ENCODE data around the gene KHDRBS1.
"Not testable (repeated sequence)": the region's sequence is repeated elsewhere in the genome, so short reads cannot be mapped to it uniquely, and the experiment has no call there.

The KHDRBS1 gene

DNA sequence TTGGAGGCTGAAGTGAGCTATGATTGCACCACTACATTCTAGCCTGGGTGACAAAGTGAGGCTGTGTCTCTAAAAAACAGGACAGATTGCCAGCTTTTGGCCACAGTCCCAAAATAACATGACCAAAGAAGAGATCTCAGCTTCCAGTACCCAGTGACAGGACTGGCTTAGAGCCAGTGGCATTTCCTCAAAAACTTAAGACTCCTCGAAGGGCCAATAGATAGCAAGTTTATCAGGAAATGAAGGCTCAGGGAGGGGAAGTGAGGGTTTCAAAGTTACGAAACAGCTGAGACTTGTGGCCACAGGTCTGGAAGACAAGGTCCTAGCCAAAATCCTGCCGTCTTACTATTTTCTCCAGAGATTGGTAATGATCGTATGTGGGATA lies 52.8 kb downstream of the KHDRBS1 start:
- DNase-seq = peak; percentile 89

DNA sequence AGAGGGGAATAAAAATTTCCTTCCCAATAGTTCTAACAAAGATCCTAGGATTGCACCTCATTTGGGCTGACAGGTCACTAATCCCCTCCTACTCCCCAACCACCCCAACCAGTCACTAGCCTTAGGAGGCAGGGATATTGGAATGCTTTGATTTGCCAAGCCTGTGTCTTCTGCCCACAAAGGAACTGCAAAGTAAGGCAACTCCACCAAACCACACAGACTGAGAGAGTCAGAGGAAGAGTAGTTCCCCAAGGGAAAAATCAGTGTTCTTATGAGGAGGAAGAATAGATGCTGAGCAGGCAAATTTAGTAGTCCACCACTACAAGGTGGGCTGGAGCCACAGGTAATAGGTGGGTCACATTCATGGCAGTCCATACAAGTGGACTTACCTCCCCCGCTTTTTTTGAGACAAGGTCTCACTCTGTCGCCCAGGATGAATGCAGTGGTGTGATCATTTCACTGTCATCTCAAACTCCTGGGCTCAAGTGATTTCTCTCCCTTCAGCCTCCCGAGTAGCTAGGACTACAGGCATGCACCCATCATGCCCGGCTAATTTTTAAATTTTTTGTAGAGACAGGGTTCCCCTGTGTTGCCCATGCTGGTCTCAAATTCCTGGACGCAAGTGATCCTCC lies 55.4 kb downstream of the KHDRBS1 start:
- DNase-seq = no peak

DNA sequence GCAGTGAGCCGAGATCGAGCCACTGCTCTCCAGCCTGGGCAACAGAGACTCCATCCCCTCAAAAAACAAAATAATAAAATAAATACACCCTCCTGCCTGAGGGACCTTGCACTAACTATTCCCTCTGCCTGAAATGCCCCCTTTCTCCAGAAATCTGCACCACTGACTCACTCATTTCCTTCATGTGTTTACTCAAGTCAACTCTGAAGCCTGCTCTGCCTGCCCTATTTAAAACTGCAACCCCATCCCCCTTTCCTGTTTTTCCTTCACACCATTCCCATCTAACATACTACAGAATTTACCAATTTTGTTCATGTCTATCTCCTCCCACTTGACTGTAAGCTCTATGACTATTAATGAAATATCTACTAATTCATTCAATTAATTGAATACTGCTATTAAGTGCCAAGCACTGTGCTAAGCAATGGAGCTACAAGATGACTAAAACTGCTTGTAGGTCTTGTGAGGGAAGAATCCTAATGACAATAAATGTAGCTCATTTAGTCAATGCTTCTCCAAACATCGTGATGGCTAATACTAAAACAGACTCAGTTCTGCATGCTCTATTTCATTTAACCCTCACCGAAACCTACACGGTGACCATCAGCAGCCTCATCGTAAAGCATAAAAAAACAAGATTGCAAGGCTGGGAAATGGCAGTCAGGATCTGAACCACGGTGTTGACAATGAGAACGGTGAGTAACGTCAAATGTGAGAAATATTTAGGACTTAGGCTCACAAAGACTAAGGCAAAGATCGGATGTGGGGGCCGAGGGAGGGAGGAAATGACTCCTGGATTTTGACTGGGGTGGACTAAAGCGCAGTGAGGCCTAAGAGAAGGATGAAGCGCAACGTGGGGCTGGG lies 58.3 kb downstream of the KHDRBS1 start:
- no peak for DNase-seq

DNA sequence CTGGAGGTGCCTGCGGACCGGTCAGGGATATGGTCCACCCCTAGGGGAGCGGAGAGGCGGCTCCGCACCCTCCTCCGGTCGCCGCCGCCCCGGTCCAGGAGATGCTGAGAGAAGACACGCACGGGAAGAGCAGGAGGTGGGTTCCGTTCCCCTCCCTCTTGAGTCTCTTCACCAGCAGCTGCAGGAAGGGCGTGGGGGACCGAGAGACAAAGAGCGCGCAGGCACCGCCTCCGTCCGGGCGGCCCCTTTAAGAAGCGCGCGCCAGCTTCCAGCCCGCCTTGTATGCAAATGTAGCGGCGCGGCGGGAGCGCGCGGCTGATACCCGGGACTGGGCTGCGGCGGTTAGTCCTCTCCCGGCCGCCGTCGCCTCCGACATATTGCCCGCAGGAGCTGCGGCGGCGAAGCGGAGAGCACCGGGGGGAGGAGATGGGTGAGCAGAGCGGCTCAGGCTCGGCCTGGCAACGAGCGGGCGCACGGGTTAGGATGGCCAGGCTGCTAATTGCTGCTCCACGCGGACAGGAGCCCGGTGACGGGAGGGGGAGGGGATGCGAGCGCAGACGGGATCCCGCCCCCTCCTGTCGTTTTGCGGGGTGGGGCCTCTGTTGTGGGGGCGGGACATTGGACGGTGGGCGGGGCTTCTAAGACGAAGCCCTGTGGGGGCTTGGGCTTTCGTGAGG lies 59.1 kb downstream of the KHDRBS1 start, which contains the start of gene TMEM39B:
Gene TMEM39B, plus strand, starts transcription at position 318 of the 677 bp plus-strand sequence. Its CDS starts 109 bp downstream, at position 427.
- DNase-seq = peak; percentile 95

DNA sequence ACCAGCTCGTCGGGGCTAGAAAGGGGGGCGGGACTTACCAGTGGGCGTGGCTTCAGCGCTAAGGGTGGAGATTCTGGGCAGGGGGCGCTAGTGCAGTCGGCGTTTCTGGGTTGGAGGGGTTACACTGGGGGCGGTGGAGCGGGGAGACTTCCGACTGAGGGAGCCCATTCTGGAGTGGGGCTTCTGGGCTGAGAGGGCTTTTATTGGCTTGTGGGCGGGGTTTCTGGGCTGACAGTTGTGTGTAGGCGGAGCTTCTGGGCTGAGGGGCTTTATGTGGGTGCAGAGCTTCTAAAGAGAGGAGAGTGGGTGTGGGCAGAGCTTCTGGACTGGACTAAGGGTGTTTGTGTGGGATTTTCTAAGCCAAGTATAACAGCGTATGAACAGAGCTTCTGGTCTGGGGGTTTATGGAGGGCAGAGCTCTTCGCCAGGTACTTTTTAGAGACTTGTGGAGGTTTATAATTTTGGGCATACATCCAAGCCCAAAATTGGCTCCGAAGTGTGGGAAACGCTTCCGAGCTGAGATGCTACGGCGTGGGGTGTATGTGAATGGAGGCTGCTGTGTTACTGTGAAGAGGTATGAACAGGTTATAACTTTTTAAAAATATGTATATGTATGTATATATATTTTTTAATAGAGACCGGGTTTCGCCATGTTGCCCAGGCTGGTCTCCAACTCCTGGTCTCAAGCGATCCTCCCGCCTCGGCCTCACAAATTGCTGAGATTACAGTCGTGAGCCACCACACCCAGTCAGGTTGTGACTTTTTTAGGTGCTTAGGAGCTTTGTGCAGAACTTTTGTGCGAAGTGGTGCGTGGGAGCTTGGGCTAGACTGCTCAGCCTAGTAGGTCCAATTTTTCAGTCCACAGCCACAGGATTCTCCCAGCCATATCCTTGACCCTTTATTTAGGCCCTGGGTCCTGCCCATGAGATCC lies 59.9 kb downstream of the KHDRBS1 start:
- DNase-seq = no peak

DNA sequence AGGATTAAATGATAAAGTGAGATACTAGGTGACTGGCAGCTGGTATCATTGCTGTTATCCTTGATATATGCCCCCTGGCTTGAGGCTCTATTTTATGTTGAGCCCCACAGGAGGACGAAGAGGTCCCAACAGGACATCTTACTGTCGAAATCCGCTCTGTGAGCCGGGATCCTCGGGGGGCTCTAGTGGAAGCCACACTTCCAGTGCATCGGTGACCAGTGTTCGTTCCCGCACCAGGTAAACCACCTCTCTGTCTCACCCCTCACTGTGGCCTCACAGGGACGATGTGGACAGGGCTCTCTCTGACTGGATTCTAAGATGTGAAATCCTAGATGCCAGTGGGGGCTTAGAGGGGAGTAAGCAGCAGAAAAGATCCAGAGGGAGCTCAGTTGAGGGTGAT lies 61.2 kb downstream of the KHDRBS1 start:
- DNase-seq = no peak

DNA sequence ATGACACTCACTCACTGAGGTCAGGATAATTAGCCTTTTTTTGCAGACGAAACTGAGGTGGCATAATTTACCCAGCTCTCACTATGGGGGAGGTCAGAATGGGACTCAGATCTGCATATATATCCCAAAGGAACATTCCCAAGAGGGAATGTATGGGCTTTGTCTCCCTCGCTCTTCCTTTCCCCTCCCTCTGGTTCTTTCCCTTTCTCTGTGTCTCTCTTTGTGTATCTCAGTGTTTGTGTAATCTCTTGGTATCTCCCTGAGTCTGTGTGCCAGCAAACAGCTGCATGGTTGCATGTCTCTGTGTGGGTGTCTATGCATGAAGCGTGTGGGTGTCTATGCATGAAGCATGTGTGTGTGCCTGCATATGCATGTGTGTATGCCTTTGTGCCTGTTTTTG lies 63.8 kb downstream of the KHDRBS1 start:
- DNase-seq = no peak

DNA sequence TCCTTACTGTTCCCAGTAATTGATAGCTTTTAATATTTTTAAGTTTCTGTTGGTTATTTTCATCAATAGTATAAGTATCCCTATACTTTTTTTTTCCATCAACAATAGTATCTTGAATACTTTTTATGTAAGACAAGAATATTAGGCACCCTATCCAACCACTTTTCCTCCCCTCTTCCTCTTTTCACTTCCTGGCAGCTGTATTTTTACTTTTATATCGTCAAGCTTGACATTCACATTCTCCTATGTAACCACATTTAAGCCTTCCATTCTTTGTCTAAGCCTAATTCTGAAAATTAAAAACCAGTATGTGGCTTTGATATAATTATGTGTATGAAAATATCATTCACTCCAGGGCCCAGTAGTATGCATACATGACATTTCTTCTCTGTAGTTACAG lies 68.4 kb downstream of the KHDRBS1 start:
- DNase-seq = peak; percentile 30

DNA sequence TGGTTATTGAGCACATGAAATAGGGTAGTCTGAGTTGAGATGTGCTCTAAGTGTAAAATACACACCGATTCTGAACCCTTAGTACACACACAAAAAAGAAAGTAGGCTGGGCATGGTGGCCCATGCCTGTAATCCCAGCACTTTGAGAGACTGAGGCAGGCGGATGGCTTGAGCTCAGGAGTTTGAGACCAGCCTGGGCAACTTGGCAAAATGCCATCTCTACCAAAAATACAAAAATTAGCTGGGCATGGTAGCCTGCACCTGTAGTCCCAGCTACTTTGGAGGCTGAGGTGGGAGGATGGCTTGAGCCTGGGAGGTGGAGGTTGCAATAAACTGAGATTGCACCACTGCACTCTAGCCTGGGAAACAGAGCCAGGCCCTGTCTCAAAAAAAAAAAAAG lies 72.7 kb downstream of the KHDRBS1 start:
- not testable (repeated sequence) for DNase-seq

DNA sequence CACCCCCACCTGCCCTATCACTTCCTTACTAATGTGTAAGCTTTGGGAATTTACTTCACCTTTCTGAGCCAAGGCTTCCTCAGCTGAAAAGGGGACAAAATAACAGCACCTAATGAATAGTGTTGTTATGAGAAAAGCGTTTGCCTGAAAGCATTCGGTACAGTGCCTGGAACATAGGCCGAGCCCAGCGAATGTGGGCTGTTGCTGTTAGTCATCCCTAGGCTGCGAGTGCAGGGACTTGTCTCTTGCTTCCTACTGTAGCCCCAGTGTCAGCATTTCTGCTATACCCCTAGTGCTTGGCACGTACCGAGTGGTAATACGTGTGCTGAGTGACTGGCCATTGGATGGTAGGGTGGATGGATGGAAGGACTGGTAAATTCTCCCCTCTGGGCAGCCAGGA lies 77.5 kb downstream of the KHDRBS1 start:
- DNase-seq = no peak

DNA sequence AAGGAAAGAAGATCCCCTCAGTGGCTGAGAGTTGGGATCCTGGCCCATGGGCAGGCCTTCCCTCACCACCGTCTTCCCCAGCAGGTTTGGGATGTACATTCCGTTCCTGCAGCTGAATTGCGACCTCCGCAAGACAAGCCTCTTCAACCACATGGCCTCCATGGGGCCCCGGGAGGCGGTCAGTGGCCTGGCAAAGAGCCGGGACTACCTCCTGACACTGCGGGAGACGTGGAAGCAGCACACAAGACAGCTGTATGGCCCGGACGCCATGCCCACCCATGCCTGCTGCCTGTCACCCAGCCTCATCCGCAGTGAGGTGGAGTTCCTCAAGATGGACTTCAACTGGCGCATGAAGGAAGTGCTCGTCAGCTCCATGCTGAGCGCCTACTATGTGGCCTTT lies 77.9 kb downstream of the KHDRBS1 start:
- no peak for DNase-seq

Measured in GDM1 (cell line).